ENCODE results near the gene HSD3B7.
A peak's percentile ranks its signal among the peaks of the same experiment; 100 is the strongest.
"Not testable (repeated sequence)": the region's sequence is repeated elsewhere in the genome, so short reads cannot be mapped to it uniquely, and the experiment has no call there.

Gene HSD3B7

GRCh38 chr16:30984669-30985400, at the start of gene HSD3B7:
HSD3B7 (plus strand) TSS chr16:30985207; CDS start chr16:30985659, 452 bp downstream.
- H3K4me3 ChIP-seq (ENCODE audit: low read depth, low read length), result peak within 1 kb of the TSS; percentile 53
- peak; percentile 79 for DNase-seq (ENCODE audit: low read depth, low spot score)
- TF ChIP-seq CTCF (IDR thresholded peaks at IDR 0.05; ENCODE audit: low read depth, low read length), result peak; percentile 96
- in situ Hi-C loops (cut with HindIII; ENCODE audit: low sequenced_read_pairs), result no loop called here

GRCh38 chr16:30937692-30938091, 47.3 kb upstream of the HSD3B7 start:
- H3K4me3 ChIP-seq (ENCODE audit: low read depth, low read length), result no peak overlapping the region
- no peak for DNase-seq (ENCODE audit: low read depth, low spot score)
- in situ Hi-C loops (cut with HindIII; ENCODE audit: low sequenced_read_pairs), result no loop called here
- no peak for TF ChIP-seq CTCF (IDR thresholded peaks at IDR 0.05; ENCODE audit: low read depth, low read length)

GRCh38 chr16:30939571-30939970, 45.4 kb upstream of the HSD3B7 start:
- H3K4me3 ChIP-seq (ENCODE audit: low read depth, low read length); in situ Hi-C loops (cut with HindIII; ENCODE audit: low sequenced_read_pairs); DNase-seq (ENCODE audit: low read depth, low spot score): not testable (repeated sequence)

- in situ Hi-C loops (cut with HindIII; ENCODE audit: low sequenced_read_pairs), result no loop called here
- no peak overlapping the region for H3K4me3 ChIP-seq (ENCODE audit: low read depth, low read length)
- TF ChIP-seq CTCF (IDR thresholded peaks at IDR 0.05; ENCODE audit: low read depth, low read length), result peak; percentile 95
- DNase-seq (ENCODE audit: low read depth, low spot score), result peak; percentile 59
Measured at GRCh38 chr16:30941600-30942425, 43.2 kb upstream of the HSD3B7 start.

GRCh38 chr16:30942426-30942806, 42.6 kb upstream of the HSD3B7 start:
- TF ChIP-seq CTCF (IDR thresholded peaks at IDR 0.05; ENCODE audit: low read depth, low read length), result no peak
- DNase-seq (ENCODE audit: low read depth, low spot score), result no peak
- no peak overlapping the region for H3K4me3 ChIP-seq (ENCODE audit: low read depth, low read length)
- in situ Hi-C loops (cut with HindIII; ENCODE audit: low sequenced_read_pairs), result no loop called here

- H3K4me3 ChIP-seq (ENCODE audit: low read depth, low read length), result no peak overlapping the region
- in situ Hi-C loops (cut with HindIII; ENCODE audit: low sequenced_read_pairs), result no loop called here
- no peak for DNase-seq (ENCODE audit: low read depth, low spot score)
- TF ChIP-seq CTCF (IDR thresholded peaks at IDR 0.05; ENCODE audit: low read depth, low read length), result no peak
Measured at GRCh38 chr16:30944352-30944751, 40.7 kb upstream of the HSD3B7 start.

All from astrocyte of the spinal cord (primary cell).